HG02852 (cell line): ENCODE results near the gene ILDR1.

Experiments
- ATAC-seq: cut with Tn5 transposase; IDR thresholded peaks from one replicate; pipeline ENCODE4 v1.9.1; 2021; ENCODE audit warnings: mild to moderate bottlenecking, moderate library complexity; ENCODE audit not compliant: unreplicated experiment

ILDR1 gene

DNA sequence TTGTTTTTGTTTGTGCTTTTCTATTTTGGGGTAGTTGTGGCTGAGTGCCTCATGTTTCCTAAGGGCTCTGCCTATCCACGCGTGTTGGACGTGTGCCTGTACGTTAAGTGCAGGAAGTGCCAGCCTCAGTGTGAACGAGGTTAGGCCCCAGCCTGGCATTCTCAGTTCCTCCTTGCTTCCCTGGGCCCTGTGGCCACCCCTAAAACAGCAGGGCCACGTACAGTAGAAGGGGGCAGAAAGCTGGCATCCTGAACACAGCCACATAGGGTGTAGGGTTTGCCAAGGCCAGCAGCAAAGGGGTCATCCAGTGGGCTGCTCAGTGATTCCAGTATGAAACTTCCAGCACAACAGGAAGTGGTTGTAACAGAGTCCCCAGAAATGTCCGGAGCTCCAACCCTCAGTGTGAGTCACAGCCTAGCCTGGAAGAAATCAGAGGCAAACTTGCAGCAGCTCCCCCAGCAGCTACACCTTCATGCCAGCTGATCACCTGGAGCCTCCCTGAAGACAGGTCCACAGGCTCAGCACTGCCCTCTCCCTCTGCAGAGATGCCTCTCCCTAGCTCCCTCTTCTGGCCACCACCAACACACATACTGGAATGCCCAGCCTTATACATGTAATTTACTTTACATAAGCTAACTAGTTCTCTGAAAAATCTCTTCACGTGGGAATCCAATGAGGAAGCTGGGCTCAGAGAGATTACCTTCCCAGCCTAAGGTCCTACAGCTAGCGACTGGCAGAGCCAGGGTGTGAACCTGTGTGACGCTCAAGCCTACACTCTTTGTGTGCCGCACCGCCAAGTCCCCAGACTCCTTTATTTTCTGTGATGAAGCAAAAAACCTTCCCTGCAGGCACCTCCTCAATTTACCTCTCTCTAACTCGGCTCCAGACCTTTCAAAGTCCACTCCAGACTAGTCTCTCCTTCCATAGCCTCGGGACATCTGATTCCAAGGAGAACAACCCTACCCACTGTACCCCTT, 26.6 kb downstream of the ILDR1 start:
- no peak for ATAC-seq

DNA sequence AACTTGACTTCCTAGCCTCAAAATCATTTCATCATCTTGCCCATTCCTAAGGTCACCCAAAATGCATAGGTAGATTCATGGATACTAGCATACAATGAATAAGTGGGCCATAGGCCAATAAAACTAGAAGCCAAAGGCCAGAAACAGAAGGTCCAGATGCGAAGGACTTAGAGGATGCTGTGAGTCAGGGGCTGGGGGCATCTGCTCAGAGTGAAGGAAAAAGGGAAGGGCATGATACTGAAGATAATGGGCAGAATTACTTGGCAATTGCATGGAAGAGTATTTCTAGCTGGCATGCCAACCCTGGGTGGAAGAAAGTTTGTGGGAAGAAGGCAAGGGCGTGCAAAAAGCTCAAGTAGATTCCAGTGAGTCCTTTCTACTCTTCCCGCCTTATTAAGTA, 27.5 kb downstream of the ILDR1 start:
- no peak for ATAC-seq

DNA sequence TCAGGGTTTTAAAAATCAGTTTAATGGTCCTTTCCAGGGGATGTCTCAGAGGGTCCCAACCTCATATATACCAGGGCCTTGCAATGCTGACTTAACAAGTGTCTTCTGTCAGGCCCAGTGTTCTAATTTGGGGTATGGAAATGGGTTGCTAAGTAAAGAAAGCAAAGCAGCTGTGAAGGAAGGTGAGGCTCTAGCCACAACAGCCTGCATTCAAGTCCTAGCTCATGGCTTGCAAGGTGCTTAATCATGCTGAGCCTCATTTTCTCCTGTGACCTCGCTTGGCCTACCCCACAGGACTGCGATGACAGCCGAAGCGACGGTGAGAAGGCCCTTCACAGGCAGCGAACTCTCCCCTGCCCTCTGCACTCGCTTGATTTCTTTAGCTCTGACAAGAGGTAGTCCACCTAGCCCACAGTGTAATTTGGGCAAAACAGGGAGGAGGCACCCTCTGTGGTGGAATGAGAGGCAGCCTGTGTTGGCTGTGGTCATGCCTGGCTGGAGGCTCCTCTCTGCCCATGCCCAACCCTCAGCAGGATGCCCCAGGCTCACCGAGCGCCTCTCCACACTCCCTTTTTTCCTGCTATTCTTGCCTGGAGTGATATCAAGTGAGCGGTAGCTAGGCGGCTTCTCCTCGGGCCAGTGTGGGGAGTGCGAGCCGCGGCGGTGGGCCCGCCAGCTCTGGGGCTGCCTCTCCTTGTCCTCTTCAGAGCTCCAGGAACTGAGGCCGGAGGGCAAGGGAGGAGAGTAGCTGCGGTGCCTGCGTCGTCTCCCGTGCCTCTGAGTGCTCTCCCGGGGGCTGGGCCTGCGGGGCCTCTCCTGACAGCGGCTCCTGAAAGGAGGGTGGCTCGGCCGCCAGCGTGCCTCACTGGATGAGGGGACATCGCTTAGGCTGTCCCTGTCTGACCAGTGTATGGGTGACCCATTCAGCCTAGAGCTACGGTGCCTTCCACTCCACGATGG, 29.2 kb downstream of the ILDR1 start:
- peak; percentile 78 for ATAC-seq

DNA sequence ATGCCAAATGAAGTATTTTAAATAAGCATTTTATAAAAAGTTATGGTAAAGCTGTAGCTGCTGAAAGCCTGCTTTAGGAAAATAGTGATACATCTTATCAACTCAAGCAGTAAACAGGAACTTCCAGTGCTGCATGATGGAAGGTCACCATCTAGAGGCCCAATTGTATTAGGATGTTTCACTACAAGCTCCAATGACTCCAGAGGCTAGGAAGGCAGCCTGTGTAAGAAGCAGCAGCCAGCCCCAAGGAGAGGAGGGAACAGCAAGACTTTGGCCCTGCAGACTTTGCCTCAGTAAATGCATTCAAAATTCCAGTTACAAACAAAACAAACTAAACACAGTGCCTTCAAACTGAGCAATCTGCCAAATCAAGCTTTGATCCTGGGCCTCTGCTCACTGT, 32.1 kb downstream of the ILDR1 start:
- no peak for ATAC-seq

DNA sequence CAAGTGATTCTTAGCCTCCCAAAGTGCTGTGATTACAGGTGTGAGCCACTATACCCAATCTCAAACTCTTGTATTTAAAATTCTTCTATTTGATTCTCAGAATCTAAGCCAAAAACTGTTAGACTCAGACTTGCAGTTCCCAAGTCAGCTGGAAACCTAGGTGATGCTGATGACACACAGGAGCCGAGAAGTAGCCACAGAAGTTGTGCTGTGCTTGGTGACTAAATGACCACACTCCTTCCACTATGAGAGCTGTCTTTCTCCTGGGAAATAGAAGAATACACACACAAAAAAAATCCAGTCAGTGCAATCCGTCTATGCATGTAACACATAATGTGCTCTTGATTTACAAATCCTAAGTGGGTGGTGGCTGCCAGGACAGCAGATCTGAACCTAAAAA, 33.9 kb downstream of the ILDR1 start:
- ATAC-seq, result no peak

DNA sequence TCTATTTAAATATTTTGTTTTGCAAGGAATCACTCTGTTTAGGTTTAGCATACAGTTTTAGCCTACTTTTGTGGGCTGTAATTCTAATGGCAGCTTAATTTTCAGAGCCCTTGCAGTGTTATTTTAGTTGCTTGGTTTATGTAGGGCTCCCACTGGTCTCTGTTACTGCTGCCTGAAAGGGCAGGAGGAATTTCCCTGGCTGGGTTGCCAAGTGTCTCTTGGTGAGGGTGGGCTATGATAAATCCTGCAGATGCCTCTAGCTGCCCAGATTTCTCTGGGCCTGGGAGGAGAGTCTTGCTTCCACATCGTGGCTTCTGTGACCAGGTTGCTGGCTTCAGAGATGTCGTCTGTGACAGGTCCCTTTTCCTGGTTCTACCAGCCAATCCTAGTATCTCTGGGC, 36.2 kb downstream of the ILDR1 start:
- ATAC-seq, result no peak

DNA sequence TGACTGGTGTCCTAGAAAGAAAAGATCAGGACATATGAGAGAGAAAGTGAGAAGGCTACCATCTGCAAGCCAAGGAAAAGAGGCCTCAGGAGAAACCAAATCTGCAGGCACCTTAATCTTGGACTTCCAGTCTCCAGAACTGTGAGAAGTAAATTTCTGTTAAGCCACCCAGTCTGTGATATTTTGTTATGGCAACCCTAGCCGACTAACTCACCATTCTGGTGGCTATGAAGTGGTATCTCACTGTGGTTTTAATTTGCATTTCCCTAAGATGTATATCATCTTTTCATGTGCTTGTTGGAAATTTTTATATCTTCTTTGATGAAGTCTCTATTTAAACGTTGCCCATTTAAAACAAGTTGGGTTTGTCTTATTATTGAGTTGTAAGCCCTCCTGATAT, 40.6 kb downstream of the ILDR1 start:
- ATAC-seq, result no peak

DNA sequence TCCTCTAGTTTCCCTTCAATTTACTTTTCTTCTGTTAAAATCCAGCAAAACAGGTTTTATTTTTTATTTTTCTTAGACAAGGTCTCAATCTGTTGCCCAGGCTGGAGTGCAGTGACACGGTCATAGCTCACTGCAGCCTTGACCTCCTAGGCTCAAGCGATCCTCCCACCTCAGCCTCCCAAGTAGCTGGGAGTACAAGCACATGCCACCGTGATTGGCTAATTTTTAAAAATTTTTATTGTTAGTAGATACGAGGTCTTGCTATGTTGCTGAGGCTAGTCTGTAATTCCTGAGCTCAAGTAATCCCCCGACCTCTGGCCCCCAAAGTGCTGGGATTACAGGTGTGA, 41.6 kb downstream of the ILDR1 start:
- no peak for ATAC-seq

DNA sequence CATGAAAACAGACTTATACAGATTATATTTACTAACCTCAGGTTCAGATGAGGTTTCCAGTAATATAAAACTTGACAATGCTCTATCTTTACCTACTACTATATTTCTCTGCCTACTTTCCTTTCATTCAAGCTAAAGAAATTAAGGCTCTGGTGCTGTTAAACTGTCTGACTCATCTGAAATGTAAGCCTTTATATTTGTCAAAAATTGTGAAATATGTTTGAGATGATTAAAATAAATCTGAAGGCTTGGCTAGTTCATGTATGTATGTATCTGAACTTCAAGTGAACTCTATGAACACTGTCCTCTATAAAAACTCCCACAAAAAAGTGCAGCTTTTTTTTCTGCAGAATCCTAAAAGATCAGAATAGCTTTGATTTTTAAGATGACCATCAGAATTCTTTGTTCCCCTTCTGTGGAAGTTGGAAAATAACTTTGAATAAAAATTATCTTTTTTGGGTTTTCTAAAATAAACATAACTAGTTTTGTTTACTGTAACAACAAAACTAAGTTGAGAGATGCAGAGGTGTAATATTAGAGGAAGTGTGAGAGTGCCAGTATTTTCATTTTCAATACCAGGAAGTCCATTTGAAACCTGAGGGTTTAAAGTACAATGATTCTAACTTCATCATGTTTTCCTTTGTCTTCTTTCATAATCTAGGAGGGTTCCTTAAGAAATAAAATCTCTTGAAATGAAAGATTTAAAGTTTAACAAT, 42.2 kb downstream of the ILDR1 start:
- no peak for ATAC-seq

DNA sequence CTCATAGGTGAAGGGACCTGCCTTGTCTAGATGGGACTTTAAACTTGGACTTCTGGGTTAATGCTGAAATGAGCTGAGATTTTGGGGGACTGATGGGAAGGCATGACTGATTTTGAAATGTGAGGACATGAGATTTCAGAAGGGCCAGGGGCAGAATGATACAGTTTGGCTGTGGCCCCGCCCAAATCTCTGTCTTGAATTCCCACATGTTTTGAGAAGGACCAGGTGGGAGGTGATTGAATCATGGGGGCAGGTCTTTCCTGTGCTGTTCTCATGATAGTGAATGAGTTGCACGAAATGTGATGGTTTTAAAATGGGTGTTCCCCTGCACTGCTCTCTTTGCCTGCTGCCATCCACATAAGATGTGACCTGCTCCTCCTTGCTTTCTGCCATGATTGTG, 42.8 kb downstream of the ILDR1 start:
- ATAC-seq, result no peak

DNA sequence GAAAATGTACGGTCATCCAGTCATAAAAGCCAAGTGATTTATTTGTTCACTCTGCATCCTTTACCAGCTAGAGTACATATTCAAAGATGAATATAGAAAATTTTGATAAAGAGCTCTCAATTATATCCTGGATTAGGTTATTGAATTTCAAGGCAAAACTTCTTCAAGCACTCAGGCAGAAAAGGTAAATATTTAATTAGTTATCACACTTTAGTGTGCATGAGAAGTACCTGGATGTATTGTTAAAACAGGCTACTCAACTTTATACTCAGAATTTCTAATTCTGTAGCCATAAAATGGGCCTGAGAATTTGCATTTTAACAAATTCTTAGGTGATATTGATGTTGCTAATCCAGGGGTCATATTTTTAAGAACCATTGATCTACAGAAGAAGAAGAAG, 45.3 kb downstream of the ILDR1 start:
- no peak for ATAC-seq

DNA sequence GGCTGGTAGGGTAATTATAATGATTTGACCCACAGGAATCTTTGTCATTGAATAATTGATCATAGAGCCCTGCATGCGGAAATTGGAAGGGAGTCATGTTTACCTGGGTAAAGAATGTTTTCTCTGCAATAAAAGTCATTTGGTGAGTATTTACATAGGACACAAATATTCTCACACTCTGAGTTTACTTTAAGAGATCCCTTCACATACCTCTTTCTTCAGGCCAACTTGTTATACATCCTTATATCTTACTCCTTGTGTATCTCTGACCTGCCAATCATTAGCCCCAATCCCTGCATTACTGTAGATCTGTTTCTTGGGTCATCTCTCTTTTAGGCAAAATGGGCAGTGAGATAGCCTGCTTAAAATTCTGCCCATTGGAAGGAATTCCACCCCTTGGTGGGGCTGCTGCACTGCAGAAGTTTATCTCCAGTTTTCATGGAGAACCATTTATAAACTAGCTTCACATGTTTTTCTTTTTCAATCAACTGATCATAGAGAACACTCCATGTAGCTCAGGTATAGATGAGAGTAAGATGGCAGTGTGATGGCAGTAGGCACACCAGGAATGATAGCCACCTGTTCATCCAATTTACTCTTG, 46.2 kb downstream of the ILDR1 start:
- ATAC-seq, result no peak

DNA sequence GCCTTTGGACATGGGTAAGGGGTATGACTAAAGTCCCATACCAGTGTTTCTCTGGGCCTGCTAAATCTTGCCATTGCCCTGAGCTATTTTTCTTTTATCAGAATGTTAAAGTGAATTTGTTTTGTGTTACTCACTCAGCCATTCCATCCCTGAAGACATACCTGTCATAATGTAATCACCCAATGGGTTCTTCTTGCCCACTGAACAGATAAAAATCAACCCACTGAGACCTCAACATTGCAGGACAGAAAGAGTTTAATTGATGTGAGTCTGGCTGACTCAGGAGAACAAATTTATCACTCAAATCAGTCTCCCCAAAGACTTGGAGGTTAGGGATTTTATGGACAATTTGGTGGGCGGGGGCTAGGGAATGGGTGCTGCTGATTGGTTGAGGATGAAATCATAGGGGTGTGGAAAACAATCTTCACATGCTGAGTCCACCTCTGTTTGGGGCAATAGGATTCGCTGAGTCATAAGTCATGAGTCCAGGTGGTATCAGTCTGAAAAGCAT, 47.4 kb downstream of the ILDR1 start:
- ATAC-seq, result no peak

DNA sequence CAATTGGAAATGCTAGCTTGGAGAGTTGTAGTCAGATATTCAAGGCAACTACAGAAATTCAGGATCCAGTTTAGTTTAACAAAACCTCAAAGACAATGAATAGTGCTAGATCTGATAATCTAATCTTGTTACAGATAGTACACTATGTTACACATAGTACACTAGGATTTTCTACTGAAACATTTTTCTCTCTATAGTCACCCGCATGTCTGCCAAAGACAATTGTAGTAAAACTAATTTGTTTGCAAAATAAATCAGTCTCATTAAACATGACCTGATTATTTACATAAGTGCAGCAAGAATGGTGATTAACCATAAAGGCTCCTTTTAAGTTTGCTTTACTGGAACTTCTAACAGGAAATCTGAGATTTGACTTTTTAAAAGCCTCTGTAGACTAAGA, 52.0 kb downstream of the ILDR1 start:
- ATAC-seq, result no peak

DNA sequence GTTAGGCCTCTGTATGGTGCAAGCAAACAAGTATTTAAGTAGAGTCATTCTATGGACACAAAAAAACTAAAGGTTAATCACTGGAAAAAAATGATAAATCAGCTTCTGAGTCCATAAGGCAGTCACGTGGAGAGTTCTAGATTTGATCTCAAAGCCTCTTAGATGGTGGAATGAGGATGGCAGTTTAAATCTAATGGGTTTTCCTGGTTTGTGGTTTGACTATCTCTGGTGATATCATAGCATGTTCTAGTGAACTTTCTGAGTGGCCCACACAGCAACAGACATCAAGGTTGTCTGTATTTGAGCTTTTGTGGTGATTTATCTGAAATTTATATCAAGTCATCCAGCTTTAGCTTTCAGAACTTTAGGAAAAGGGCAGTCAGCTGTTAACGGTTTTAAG, 52.4 kb downstream of the ILDR1 start:
- ATAC-seq, result no peak

DNA sequence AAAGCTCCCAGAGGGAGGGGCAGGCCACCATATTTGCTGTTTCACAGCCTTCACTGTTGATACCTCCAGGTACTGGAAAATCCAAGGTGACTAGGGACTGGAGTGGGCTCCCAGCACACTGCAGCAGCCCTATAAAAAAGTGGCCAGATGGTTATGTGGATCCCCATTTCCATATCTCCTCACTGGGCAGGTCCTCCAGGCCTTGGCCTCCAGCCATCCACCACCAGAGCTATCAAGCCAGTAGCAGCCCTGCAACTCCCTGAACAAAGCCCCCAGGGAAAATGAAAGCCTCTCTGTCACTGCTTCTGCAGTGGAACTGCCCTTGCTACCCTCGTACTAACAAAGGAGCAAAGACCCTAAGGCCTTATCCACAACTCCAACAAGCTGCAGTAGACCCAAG, 58.4 kb downstream of the ILDR1 start:
- ATAC-seq, result no peak

DNA sequence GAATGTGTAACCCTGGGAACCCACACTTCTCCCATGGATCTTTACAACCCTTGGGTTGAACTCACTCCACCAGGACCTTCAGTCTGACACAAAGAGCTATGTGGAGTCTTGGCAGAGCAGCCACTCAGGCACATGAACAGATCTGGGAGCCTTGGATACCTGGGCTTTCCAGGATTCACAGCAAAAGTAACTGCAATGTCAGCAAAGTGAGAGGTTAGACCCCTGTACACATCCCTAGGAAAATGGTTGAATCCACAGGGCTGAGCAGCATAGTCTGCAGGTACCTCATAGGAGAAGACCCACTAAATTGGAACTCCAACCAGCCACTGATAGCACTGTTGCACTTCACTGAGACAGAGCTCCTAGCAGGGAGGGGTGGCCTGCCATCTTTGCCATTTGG, 59.6 kb downstream of the ILDR1 start:
- no peak for ATAC-seq

DNA sequence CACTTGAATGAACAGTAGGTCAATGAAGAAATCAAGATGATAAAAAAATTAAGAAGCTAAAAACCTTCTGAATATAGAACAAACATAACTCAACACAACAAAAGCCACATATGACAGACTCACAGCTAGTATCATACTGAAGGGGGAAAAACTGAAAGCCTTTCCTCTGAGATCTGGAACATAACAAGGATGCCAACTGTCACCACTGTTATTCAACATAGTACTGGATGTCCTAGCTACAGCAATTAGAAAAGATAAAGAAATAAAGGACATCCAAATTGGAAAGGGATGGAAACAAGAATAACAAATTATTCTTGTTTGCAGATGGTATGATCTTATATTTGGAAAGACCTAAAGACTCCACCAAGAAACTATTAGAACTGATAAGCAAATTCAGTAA, 60.8 kb downstream of the ILDR1 start:
- no peak for ATAC-seq

DNA sequence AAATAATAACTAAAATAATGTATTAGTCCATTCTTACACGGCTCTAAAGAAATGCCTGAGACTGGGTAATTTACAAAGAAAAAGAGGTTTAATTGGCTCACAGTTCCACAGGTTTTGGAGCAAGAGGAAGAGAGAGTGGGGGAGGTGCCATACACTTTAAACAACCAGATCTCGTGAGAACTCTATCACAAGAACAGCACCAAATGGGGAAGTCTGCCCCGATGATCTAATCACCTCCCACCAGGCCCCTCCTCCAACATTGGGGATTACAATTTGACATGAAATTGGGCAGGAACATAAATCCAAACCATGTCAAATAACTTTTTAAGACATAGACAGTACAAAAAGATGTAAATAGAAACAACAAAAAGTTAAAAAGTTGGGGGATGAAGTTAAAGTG, 63.2 kb downstream of the ILDR1 start:
- no peak for ATAC-seq

DNA sequence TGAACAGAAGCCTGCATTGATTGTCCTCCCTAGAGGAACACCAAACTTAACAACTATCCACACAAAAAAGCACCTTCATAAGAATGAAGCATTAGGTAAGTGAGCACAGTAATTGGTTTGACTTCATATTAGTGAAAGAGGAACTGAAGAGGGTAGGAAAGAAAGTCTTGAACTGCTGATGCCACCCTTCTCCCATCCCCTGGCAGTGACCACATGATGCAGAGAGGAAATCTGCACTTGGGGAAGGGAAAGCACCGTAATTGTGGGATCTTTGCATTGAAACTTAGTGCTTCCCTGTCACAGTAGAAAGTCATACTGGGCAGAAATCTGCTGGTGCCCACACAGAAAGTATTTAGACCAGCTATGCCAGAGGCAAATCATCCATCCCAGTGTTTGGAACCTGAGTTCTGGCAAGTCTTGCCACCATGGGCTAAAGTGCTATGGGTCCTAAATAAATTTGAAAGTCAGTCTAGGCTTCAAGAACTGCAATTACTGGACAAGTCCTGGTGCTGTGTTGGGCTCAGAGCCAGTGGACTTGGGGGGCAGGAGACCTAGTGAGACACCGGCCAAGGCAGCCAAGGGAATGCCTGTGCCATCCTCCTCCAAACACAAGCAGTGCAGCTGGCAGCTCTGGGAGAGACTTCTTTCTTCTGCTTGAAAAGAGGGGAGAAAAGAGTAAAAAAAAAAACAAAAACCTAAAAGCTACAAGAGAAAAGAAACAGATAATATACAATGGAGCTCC, 64.2 kb downstream of the ILDR1 start:
- ATAC-seq, result no peak
